GM12878 (cell line): ENCODE results near the gene PRKCQ. TPM values are rescaled to one million over a fixed set of nuclear protein-coding genes. Genes with fewer than 3 reads are reported as not detected.

Experiments
- ATAC-seq: fragments of 200-7000 bp; cut with Tn5 transposase; 3 replicates; pipeline ENCODE4 v1.9.1; 2020; ENCODE audit warnings: mild to moderate bottlenecking, moderate library complexity
- BruUV-seq: library from RNA; stranded (reverse); fragments of 400-500 nt; replicated peaks from 2 replicates; lab custom pipeline; 2021; lab: Mats Ljungman, UMichigan
- CTCF ChIA-PET: fragments of 300-600 bp; sonication (Branson Sonifier 250); formaldehyde crosslinking; extraction: SDS; loops from one replicate; lab custom pipeline; 2021; ENCODE audit warnings: inconsistent platforms; lab: Yijun Ruan, JAX
- POLR2A ChIA-PET: fragments of 350-600 bp; formaldehyde crosslinking; extraction: SDS; loops from one replicate; lab custom pipeline; 2021; ENCODE audit warnings: inconsistent platforms; lab: Charles Lee
- RAD21 ChIA-PET: fragments of 300-600 bp; sonication (Branson Sonifier 250); formaldehyde crosslinking; loops from one replicate; lab custom pipeline; 2023; ENCODE audit warnings: antibody characterized with exemption; ENCODE audit not compliant: unreplicated experiment; lab: Charles Lee
- SMC1A ChIA-PET: fragments of 300-600 bp; sonication (Branson Sonifier 250); formaldehyde crosslinking; loops from one replicate; lab custom pipeline; 2023; ENCODE audit not compliant: unreplicated experiment, uncharacterized antibody; lab: Charles Lee
- DNase-seq: peaks from one replicate; pipeline ENCODE4 v3.0.0-alpha.2; 2011; ENCODE audit warnings: low read depth, low spot score
- FAIRE-seq: peaks from 3 replicates; lab custom pipeline; 2011; peaks lifted over from hg19 to GRCh38; lab: Jason Lieb, UNC
- H2AFZ ChIP-seq: 2 replicates; pipeline ENCODE4 v1.6.0; 2011; ENCODE audit warnings: low read depth, low read length, control low read depth; ENCODE audit not compliant: control insufficient read depth
- H3K27ac ChIP-seq: 2 replicates; pipeline ENCODE4 v1.5.1; 2011; ENCODE audit warnings: control low read depth; ENCODE audit not compliant: control insufficient read depth, insufficient read depth
- H3K27me3 ChIP-seq, 2 experiments: replicated peaks in 1 of 2; 2 replicates each; pipeline versions ENCODE4 v1.6.0 to v1.6.1; 2011; ENCODE audit warnings: low read length in 1 of 2; ENCODE audit not compliant: control insufficient read depth in 2 of 2, insufficient read depth in 2 of 2
- H3K36me3 ChIP-seq, 2 experiments: 2 replicates each; pipeline ENCODE4 v1.5.1; 2011; ENCODE audit warnings: low read length in 1 of 2; ENCODE audit not compliant: control insufficient read depth in 2 of 2, insufficient read depth in 2 of 2
- H3K4me1 ChIP-seq: 2 replicates; pipeline ENCODE4 v1.6.1; 2011; ENCODE audit warnings: mild to moderate bottlenecking, low read length, moderate library complexity, mixed read lengths; ENCODE audit not compliant: control insufficient read depth, insufficient read depth
- H3K4me2 ChIP-seq: 2 replicates; pipeline ENCODE4 v1.6.0; 2011; ENCODE audit warnings: control low read depth; ENCODE audit not compliant: control insufficient read depth, insufficient read depth
- H3K4me3 ChIP-seq: fragments of 200-600 bp; sonication (generic); 2 replicates; pipeline ENCODE4 v1.5.1; 2016
- H3K79me2 ChIP-seq: 2 replicates; pipeline ENCODE4 v1.6.0; 2011; ENCODE audit warnings: low read length; ENCODE audit not compliant: control insufficient read depth, insufficient read depth
- H3K9ac ChIP-seq: 2 replicates; pipeline ENCODE4 v1.8.0; 2011; ENCODE audit warnings: low read length, control low read depth, mixed read lengths; ENCODE audit not compliant: control insufficient read depth, insufficient read depth
- H3K9me3 ChIP-seq: replicated peaks from 3 replicates; pipeline ENCODE4 v1.5.1; 2011; ENCODE audit warnings: mild to moderate bottlenecking, low read length; ENCODE audit not compliant: control insufficient read depth, insufficient read depth
- H4K20me1 ChIP-seq: 2 replicates; pipeline ENCODE4 v1.6.0; 2011; ENCODE audit not compliant: control insufficient read depth, insufficient read depth
- BCL11A ChIP-seq: IDR thresholded peaks from 2 replicates; pipeline ENCODE4 v1.6.1; 2011; ENCODE audit warnings: low read depth, low read length
- CUX1 ChIP-seq: IDR thresholded peaks from 2 replicates; pipeline ENCODE4 v1.6.1; 2012; ENCODE audit warnings: improper control_type of control experiment, low read depth, low read length; ENCODE audit not compliant: insufficient replicate concordance
- E2F4 ChIP-seq: IDR thresholded peaks from 2 replicates; pipeline ENCODE4 v1.6.1; 2012; ENCODE audit warnings: low read depth, low read length, improper control_type of control experiment
- EZH2 ChIP-seq: IDR thresholded peaks from 2 replicates; pipeline ENCODE4 v1.6.1; 2012; ENCODE audit warnings: low read depth, mild to moderate bottlenecking, control low read depth, inconsistent platforms, low read length, borderline replicate concordance; ENCODE audit not compliant: control insufficient read depth
- GABPA ChIP-seq: IDR thresholded peaks from 2 replicates; pipeline ENCODE4 v1.6.1; 2014; ENCODE audit warnings: antibody characterized with exemption, low read depth, mild to moderate bottlenecking, inconsistent platforms
- IRF3 ChIP-seq: fragments of 450-650 bp; IDR thresholded peaks from 2 replicates; pipeline ENCODE4 v1.6.1; 2014; ENCODE audit warnings: mild to moderate bottlenecking
- POLR2AphosphoS5 ChIP-seq: IDR thresholded peaks from 2 replicates; pipeline ENCODE4 v1.6.1; 2011; ENCODE audit warnings: mild to moderate bottlenecking, low read length, inconsistent platforms
- RBBP5 ChIP-seq: fragments of 200-600 bp; sonication (generic); conservative IDR thresholded peaks from 2 replicates; pipeline ENCODE4 v1.6.1; 2016
- TARDBP ChIP-seq: IDR thresholded peaks from 2 replicates; pipeline ENCODE4 v1.6.1; 2016; ENCODE audit warnings: borderline replicate concordance
- TCF3 ChIP-seq: IDR thresholded peaks from 2 replicates; pipeline ENCODE4 v1.6.1; 2012; ENCODE audit warnings: low read depth, mild to moderate bottlenecking, low read length, borderline replicate concordance; ENCODE audit not compliant: insufficient read depth
- ZNF217 ChIP-seq: fragments of 450-650 bp; IDR thresholded peaks from 2 replicates; pipeline ENCODE4 v1.6.1; 2017; ENCODE audit warnings: antibody characterized with exemption, mild to moderate bottlenecking
- WGBS: methylation state at CpG from one replicate; pipeline ENCODE4 v1.1.6; 2016; ENCODE audit warnings: low lambda C conversion rate; ENCODE audit not compliant: insufficient replicate concordance, insufficient coverage; ENCODE audit errors: missing lambda C conversion rate; 5-methylcytosine and 5-hydroxymethylcytosine counted together
- in situ Hi-C: fragments of 300-500 bp; cut with MboI; formaldehyde crosslinking; loops from 9 replicates; pipeline ENCODE4 v1.14.3; 2018; ENCODE audit warnings: mixed read lengths
- intact Hi-C: fragments of 100-400 bp; cut with micrococcal nuclease; formaldehyde crosslinking; loops from one replicate; pipeline ENCODE4 v1.14.2; 2022; ENCODE audit not compliant: unreplicated experiment
- polyA plus RNA-seq, 11 experiments: library from polyadenylated mRNA; depleted of rRNA in 4 of 11; unstranded in 6 of 11; stranded (reverse) in 5 of 11; fragments of >200 nt; fragmentation: Nextera tagmentation in 4 of 11; fragmentation: Illumina TruSeq in 1 of 11; extraction: Ambion mirVana in 4 of 11; extraction: Trizol in 1 of 11; gene quantifications; 1 replicate in 1 of 11; 2 replicates in 10 of 11; pipeline versions ENCODE4 v1.2.1 to v1.2.3, GENCODE V29; 2011 to 2016; ENCODE audit warnings: inconsistent platforms in 2 of 11, missing spikeins in 2 of 11, low read depth in 1 of 11
- total RNA-seq, 4 experiments: library from RNA; depleted of rRNA in 3 of 4; stranded (reverse); fragments of >200 nt in 3 of 4; fragmentation: Illumina TruSeq in 1 of 4; extraction: Trizol in 1 of 4; gene quantifications; 2 replicates each; pipeline versions ENCODE4 v1.2.1 to v1.2.3, GENCODE V29; 2013 to 2021

Gene PRKCQ
- total and polyA plus RNA-seq, 10 of the 15 experiments (the other 5 are each of a cell fraction or from before 2014, with no cell fraction given) = 0.26 to 8.9 (median 0.98) TPM

GRCh38 chr10:6625428-6625827, 45.4 kb upstream of the PRKCQ start:
- ChIA-PET CTCF (no interaction called here), RAD21 (no interaction called here), SMC1A (interaction anchor here (1.1 kb wide), 1 partner anchor 163 kb away, joined by 3 read pairs; no protein-coding TSS in a partner anchor), POLR2A (no interaction called here)
- Histone ChIP-seq H3K4me2 (no peak overlapping the region), H3K4me1 (no peaks in the 10 kb centered on the region), H3K9ac (no peak overlapping the region), H3K79me2 (no peaks in the 10 kb centered on the region), H3K36me3 (no peaks in the 10 kb centered on the region), H2AFZ (no peak overlapping the region), H4K20me1 (no peaks in the 10 kb centered on the region), H3K27ac (no peak overlapping the region), H3K4me3 (no peak overlapping the region), H3K27me3 (no peaks in the 10 kb centered on the region; a peak in 1 of 4 replicates), H3K9me3 (no peaks in the 10 kb centered on the region)
- ATAC-seq = no peak
- 47% methylated on average over 4 of the region's 4 CpGs for WGBS
- FAIRE-seq = no peak
- TF ChIP-seq TARDBP (no peak), POLR2AphosphoS5 (no peak), RBBP5 (no peak), BCL11A (no peak), ZNF217 (no peak), IRF3 (no peak), TCF3 (no peak), E2F4 (no peak), GABPA (no peak), EZH2 (no peak), CUX1 (no peak)
- BruUV-seq = no TSS peak
- in situ Hi-C loops (no loop called here), intact Hi-C loops (no loop called here)
- DNase-seq = no peak
